ENCODE measurements around the gene FAM216B. TPM values are rescaled to one million over a fixed set of nuclear protein-coding genes. Genes with fewer than 3 reads are reported as not detected.

The FAM216B gene
- total RNA-seq: not detected

- CTCF ChIA-PET: no interaction called here
- DNase-seq: no peak
- Mint-ChIP-seq H3K9me3 (no peaks in the 10 kb centered on the region), H3K36me3 (ENCODE audit: low read depth) (no peaks in the 10 kb centered on the region), H3K27me3 (peaks cover 15% of the 10 kb centered on the region), H3K4me3 (no peak within 1 kb of the TSS), H3K4me1 (no peaks in the 10 kb centered on the region), H3K27ac (no peak within 1 kb of the TSS)
- POLR2A ChIA-PET: no interaction called here
These were observed at the start of gene FAM216B for GRCh38 chr13:42781352-42781751. Gene FAM216B, plus strand, starts transcription at chr13:42781584. Its CDS starts 2,484 bp downstream, at chr13:42784068.

- H3K4me3 Mint-ChIP-seq: no peak overlapping the region
- no peak overlapping the region for H3K27ac Mint-ChIP-seq
- DNase-seq: no peak
- POLR2A ChIA-PET: no interaction called here
- CTCF ChIA-PET: no interaction called here
- H3K4me1 Mint-ChIP-seq: no peaks in the 10 kb centered on the region
- no peaks in the 10 kb centered on the region for H3K9me3 Mint-ChIP-seq
- no peaks in the 10 kb centered on the region for H3K36me3 Mint-ChIP-seq (ENCODE audit: low read depth)
- H3K27me3 Mint-ChIP-seq: peaks cover 18% of the 10 kb centered on the region
These were observed 49.3 kb upstream of the FAM216B start for GRCh38 chr13:42732073-42732472.

- CTCF ChIA-PET: no interaction called here
- Mint-ChIP-seq H3K4me3 (no peak overlapping the region), H3K36me3 (ENCODE audit: low read depth) (no peaks in the 10 kb centered on the region), H3K27me3 (peaks cover 19% of the 10 kb centered on the region), H3K27ac (no peak overlapping the region), H3K9me3 (no peaks in the 10 kb centered on the region), H3K4me1 (no peaks in the 10 kb centered on the region)
- DNase-seq: no peak
- POLR2A ChIA-PET: no interaction called here
These were observed 48.3 kb upstream of the FAM216B start for GRCh38 chr13:42733046-42733445.

- DNase-seq: no peak
- Mint-ChIP-seq H3K36me3 (ENCODE audit: low read depth) (no peaks in the 10 kb centered on the region), H3K27ac (no peak overlapping the region), H3K9me3 (no peaks in the 10 kb centered on the region), H3K4me3 (no peak overlapping the region), H3K4me1 (no peaks in the 10 kb centered on the region), H3K27me3 (peaks cover 14% of the 10 kb centered on the region)
- CTCF ChIA-PET: no interaction called here
- POLR2A ChIA-PET: no interaction called here
These were observed 46.4 kb upstream of the FAM216B start for GRCh38 chr13:42735010-42735409.

- Mint-ChIP-seq H3K27ac (no peak overlapping the region), H3K4me1 (no peaks in the 10 kb centered on the region), H3K27me3 (peaks cover 16% of the 10 kb centered on the region), H3K36me3 (ENCODE audit: low read depth) (no peaks in the 10 kb centered on the region), H3K9me3 (no peaks in the 10 kb centered on the region), H3K4me3 (no peak overlapping the region)
- POLR2A ChIA-PET: no interaction called here
- CTCF ChIA-PET: no interaction called here
- DNase-seq: no peak
These were observed 40.6 kb upstream of the FAM216B start for GRCh38 chr13:42740753-42741152.

- no peaks in the 10 kb centered on the region for H3K9me3 Mint-ChIP-seq
- no peak overlapping the region for H3K4me3 Mint-ChIP-seq
- ChIA-PET CTCF (no interaction called here), POLR2A (no interaction called here)
- no peaks in the 10 kb centered on the region for H3K4me1 Mint-ChIP-seq
- no peak for DNase-seq
- no peak overlapping the region for H3K27ac Mint-ChIP-seq
- H3K27me3 Mint-ChIP-seq: peaks cover 16% of the 10 kb centered on the region
- H3K36me3 Mint-ChIP-seq (ENCODE audit: low read depth): no peaks in the 10 kb centered on the region
These were observed 39.5 kb upstream of the FAM216B start for GRCh38 chr13:42741914-42742313.

GRCh38 chr13:42745655-42746054 lies 35.7 kb upstream of the FAM216B start:
- Mint-ChIP-seq H3K4me1 (no peaks in the 10 kb centered on the region), H3K9me3 (no peaks in the 10 kb centered on the region), H3K27ac (no peak overlapping the region), H3K4me3 (no peak overlapping the region), H3K36me3 (ENCODE audit: low read depth) (no peaks in the 10 kb centered on the region), H3K27me3 (peaks cover 21% of the 10 kb centered on the region)
- CTCF ChIA-PET: no interaction called here
- no peak for DNase-seq
- POLR2A ChIA-PET: no interaction called here

- Mint-ChIP-seq H3K36me3 (ENCODE audit: low read depth) (no peaks in the 10 kb centered on the region), H3K27me3 (peaks cover 24% of the 10 kb centered on the region), H3K27ac (no peak overlapping the region), H3K4me1 (no peaks in the 10 kb centered on the region), H3K9me3 (no peaks in the 10 kb centered on the region), H3K4me3 (no peak overlapping the region)
- no peak for DNase-seq
- POLR2A ChIA-PET: no interaction called here
- CTCF ChIA-PET: no interaction called here
These were observed 34.5 kb upstream of the FAM216B start for GRCh38 chr13:42746866-42747265.

- H3K9me3 Mint-ChIP-seq: no peaks in the 10 kb centered on the region
- DNase-seq: no peak
- peaks cover 21% of the 10 kb centered on the region for H3K27me3 Mint-ChIP-seq
- no peak overlapping the region for H3K4me3 Mint-ChIP-seq
- ChIA-PET CTCF (no interaction called here), POLR2A (no interaction called here)
- no peak overlapping the region for H3K27ac Mint-ChIP-seq
- H3K36me3 Mint-ChIP-seq (ENCODE audit: low read depth): no peaks in the 10 kb centered on the region
- no peaks in the 10 kb centered on the region for H3K4me1 Mint-ChIP-seq
These were observed 33.9 kb upstream of the FAM216B start for GRCh38 chr13:42747399-42747873.

GRCh38 chr13:42750794-42751193 lies 30.6 kb upstream of the FAM216B start:
- POLR2A ChIA-PET: no interaction called here
- Mint-ChIP-seq H3K9me3 (no peaks in the 10 kb centered on the region), H3K36me3 (ENCODE audit: low read depth) (no peaks in the 10 kb centered on the region), H3K27ac (no peak overlapping the region), H3K4me3 (no peak overlapping the region), H3K4me1 (no peaks in the 10 kb centered on the region), H3K27me3 (peaks cover 26% of the 10 kb centered on the region)
- CTCF ChIA-PET: no interaction called here
- no peak for DNase-seq

- H3K9me3 Mint-ChIP-seq: no peaks in the 10 kb centered on the region
- POLR2A ChIA-PET: no interaction called here
- H3K36me3 Mint-ChIP-seq (ENCODE audit: low read depth): no peaks in the 10 kb centered on the region
- H3K4me3 Mint-ChIP-seq: no peak overlapping the region
- H3K27ac Mint-ChIP-seq: no peak overlapping the region
- CTCF ChIA-PET: no interaction called here
- H3K27me3 Mint-ChIP-seq: peaks cover 28% of the 10 kb centered on the region
- no peak for DNase-seq
- no peaks in the 10 kb centered on the region for H3K4me1 Mint-ChIP-seq
These were observed 29.7 kb upstream of the FAM216B start for GRCh38 chr13:42751693-42752092.

GRCh38 chr13:42752731-42753130 lies 28.7 kb upstream of the FAM216B start:
- POLR2A ChIA-PET: no interaction called here
- Mint-ChIP-seq H3K4me1 (no peaks in the 10 kb centered on the region), H3K9me3 (no peaks in the 10 kb centered on the region), H3K27me3 (peaks cover 26% of the 10 kb centered on the region), H3K36me3 (ENCODE audit: low read depth) (no peaks in the 10 kb centered on the region), H3K27ac (no peak overlapping the region), H3K4me3 (no peak overlapping the region)
- DNase-seq: no peak
- CTCF ChIA-PET: interaction anchor here (0.6 kb wide), 1 partner anchor 165 kb away, joined by 4 read pairs; no protein-coding TSS in a partner anchor

GRCh38 chr13:42753697-42754096 lies 27.7 kb upstream of the FAM216B start:
- CTCF ChIA-PET: interaction anchor here (0.6 kb wide), 1 partner anchor 164 kb away, joined by 4 read pairs; no protein-coding TSS in a partner anchor
- H3K9me3 Mint-ChIP-seq: no peaks in the 10 kb centered on the region
- no peak for DNase-seq
- H3K27ac Mint-ChIP-seq: no peak overlapping the region
- no peaks in the 10 kb centered on the region for H3K36me3 Mint-ChIP-seq (ENCODE audit: low read depth)
- no peak overlapping the region for H3K4me3 Mint-ChIP-seq
- no peaks in the 10 kb centered on the region for H3K4me1 Mint-ChIP-seq
- H3K27me3 Mint-ChIP-seq: peaks cover 26% of the 10 kb centered on the region
- POLR2A ChIA-PET: no interaction called here

- H3K4me3 Mint-ChIP-seq: no peak overlapping the region
- peaks cover 24% of the 10 kb centered on the region for H3K27me3 Mint-ChIP-seq
These were observed 26.4 kb upstream of the FAM216B start for GRCh38 chr13:42754801-42755510.

More at GRCh38 chr13:42754801-42755510, 26.4 kb upstream of the FAM216B start:
- Mint-ChIP-seq H3K36me3 (ENCODE audit: low read depth) (no peaks in the 10 kb centered on the region), H3K9me3 (no peaks in the 10 kb centered on the region), H3K27ac (no peak overlapping the region), H3K4me1 (no peaks in the 10 kb centered on the region)
- CTCF ChIA-PET: no interaction called here
- DNase-seq: no peak
- POLR2A ChIA-PET: no interaction called here

Measured in activated CD4-positive, alpha-beta memory T cell treated with anti-CD3 and anti-CD28 coated beads, Interleukin-2, amount 10 ng/mL, durations not matched to agents 7 days and 5 days (primary cell).